Chondrocyte (in vitro differentiated cells): Measurements from ENCODE around the gene TEX12. TPM values are rescaled to one million over a fixed set of nuclear protein-coding genes. Genes with fewer than 3 reads are reported as not detected.

Source experiments
- DNase-seq: peaks from one replicate; pipeline ENCODE4 v3.0.0; 2021; ENCODE audit warnings: mixed read lengths, low spot score
- H3K27ac Mint-ChIP-seq: one replicate; pipeline ENCODE4 v1.8.0; 2021; ENCODE audit warnings: mild to moderate bottlenecking, moderate library complexity, mixed read lengths; ENCODE audit not compliant: unreplicated experiment
- H3K27me3 Mint-ChIP-seq: 2 replicates; pipeline ENCODE4 v1.8.0; 2021; ENCODE audit warnings: low read depth, mixed read lengths
- H3K36me3 Mint-ChIP-seq: 2 replicates; pipeline ENCODE4 v1.8.0; 2021; ENCODE audit warnings: low read depth, mixed read lengths
- H3K4me1 Mint-ChIP-seq: 2 replicates; pipeline ENCODE4 v1.8.0; 2021; ENCODE audit warnings: low read depth, mild to moderate bottlenecking, mixed read lengths
- H3K4me3 Mint-ChIP-seq: one replicate; pipeline ENCODE4 v1.8.0; 2021; ENCODE audit warnings: mild to moderate bottlenecking, moderate library complexity, mixed read lengths; ENCODE audit not compliant: unreplicated experiment
- H3K9me3 Mint-ChIP-seq: 2 replicates; pipeline ENCODE4 v1.8.0; 2021; ENCODE audit warnings: low read depth, mixed read lengths
- CTCF ChIP-seq: fragments of 200-600 bp; sonication (generic); IDR thresholded peaks from 2 replicates; pipeline ENCODE4 v1.5.0; 2021; ENCODE audit warnings: antibody characterized with exemption, mild to moderate bottlenecking, moderate library complexity
- total RNA-seq: library from RNA; stranded (reverse); gene quantifications from 3 replicates; pipeline ENCODE4 v1.2.1, GENCODE V29; 2021

Gene TEX12
- total RNA-seq, 1 donor from 2014 or later, result not detected

DNA sequence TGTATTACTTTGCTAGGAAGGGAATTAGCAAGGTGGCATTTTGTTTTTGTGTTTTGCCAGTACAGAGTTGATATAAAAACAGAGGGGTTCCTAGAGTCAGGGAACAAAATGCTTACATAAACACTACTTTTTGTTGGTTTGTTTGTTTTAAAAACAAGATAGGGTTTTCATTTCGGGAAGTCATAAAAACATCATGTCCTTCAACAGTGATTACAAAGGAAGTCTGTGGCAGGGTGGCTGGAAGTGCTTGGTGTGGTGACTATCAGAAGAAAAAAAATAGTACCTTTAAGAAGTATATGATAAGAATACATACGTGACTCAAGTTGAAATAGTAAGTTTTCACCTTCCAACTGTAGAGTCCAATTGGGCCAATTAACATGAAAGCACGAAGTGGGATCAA is 2.1 kb upstream of the TEX12 start:
- peaks cover 36% of the 10 kb centered on the region for H3K4me1 Mint-ChIP-seq
- H3K27ac Mint-ChIP-seq, result no peak overlapping the region
- H3K4me3 Mint-ChIP-seq, result no peak overlapping the region
- no peaks in the 10 kb centered on the region for H3K27me3 Mint-ChIP-seq
- no peaks in the 10 kb centered on the region for H3K9me3 Mint-ChIP-seq
- DNase-seq, result no peak
- no peak for TF ChIP-seq CTCF
- no peaks in the 10 kb centered on the region for H3K36me3 Mint-ChIP-seq

GRCh38 chr11:112166562-112166961 is 610 bp upstream of the TEX12 start:
- TF ChIP-seq CTCF, result no peak
- H3K27me3 Mint-ChIP-seq, result no peaks in the 10 kb centered on the region
- no peak for DNase-seq
- H3K4me1 Mint-ChIP-seq, result peaks cover 30% of the 10 kb centered on the region
- no peak overlapping the region for H3K4me3 Mint-ChIP-seq
- no peaks in the 10 kb centered on the region for H3K36me3 Mint-ChIP-seq
- no peak overlapping the region for H3K27ac Mint-ChIP-seq
- H3K9me3 Mint-ChIP-seq, result no peaks in the 10 kb centered on the region

GRCh38 chr11:112172362-112172994 is 5.3 kb downstream of the TEX12 start:
- H3K9me3 Mint-ChIP-seq, result no peaks in the 10 kb centered on the region
- H3K27ac Mint-ChIP-seq, result no peak overlapping the region
- H3K36me3 Mint-ChIP-seq, result no peaks in the 10 kb centered on the region
- peaks cover 15% of the 10 kb centered on the region for H3K4me1 Mint-ChIP-seq
- H3K27me3 Mint-ChIP-seq, result no peaks in the 10 kb centered on the region
- TF ChIP-seq CTCF, result no peak
- no peak for DNase-seq
- no peak overlapping the region for H3K4me3 Mint-ChIP-seq

DNA sequence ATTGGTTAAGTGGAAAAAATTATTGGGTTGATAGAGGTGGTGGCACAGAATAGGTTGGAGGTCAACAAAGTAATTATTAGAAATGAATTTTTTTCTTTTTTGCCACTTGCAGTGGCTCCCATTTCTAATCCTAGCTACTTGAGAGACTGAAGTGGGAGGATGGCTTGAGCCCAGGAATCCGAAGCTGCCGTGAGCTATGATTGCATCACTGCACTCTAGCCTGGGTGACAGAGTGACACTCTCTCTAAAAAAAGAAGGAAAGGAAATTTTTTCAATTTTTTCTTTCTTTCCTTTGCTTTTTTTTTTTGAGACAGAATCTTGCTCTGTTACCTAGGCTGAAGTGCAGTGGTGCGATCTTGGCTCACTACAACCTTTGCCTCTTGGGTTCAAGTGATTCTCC is 6.0 kb downstream of the TEX12 start:
- TF ChIP-seq CTCF, result no peak
- Mint-ChIP-seq H3K9me3 (no peaks in the 10 kb centered on the region), H3K36me3 (no peaks in the 10 kb centered on the region), H3K4me1 (peaks cover 15% of the 10 kb centered on the region), H3K27me3 (peaks cover 3% of the 10 kb centered on the region), H3K4me3 (no peak overlapping the region), H3K27ac (no peak overlapping the region)
- no peak for DNase-seq

DNA sequence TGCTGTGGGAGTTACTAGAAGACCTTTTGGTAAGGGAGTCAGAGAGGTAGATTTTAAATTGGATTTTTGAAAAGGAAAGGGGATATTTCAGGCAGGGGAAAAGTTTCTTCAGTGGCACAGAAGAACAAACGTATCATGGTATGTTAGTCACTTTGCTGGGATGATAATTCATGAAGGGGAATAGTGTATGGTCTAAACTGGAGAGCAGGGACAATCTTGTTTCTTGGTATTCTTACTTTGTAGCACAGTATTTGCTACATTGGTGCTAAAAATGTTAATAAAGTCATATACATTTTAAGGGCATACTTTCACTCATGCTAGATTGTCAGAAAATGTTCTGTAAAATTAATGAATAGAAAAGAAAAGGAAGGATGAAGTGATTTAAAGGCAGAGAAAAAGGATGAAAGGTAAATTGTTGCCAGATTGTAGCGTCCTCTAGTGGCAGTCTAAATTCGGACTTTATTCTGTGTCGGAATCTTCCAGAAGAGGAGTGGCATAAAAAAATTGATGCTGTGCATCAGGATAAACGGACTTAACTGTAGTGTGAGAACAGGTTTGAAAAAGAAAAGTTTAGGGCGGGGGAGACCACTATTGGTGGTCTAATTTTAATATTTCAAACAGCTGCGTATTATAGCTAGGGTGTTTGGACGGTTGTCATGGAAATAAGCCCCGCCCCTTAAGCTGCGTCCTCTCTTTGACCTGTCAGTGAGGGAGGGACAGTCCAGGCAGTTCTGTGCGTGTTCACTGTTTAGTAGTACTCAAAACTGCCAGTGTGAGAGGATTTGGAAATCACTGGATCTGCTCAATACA is 7.8 kb downstream of the TEX12 start, which contains the start of gene BCO2:
Gene BCO2, plus strand, starts transcription at position 724 of the 810 bp plus-strand sequence. CDS start 90 bp downstream, outside the sequence.
- DNase-seq, result no peak
- H3K4me1 Mint-ChIP-seq, result peaks cover 15% of the 10 kb centered on the region
- H3K4me3 Mint-ChIP-seq, result peak within 1 kb of the TSS; percentile 72
- TF ChIP-seq CTCF, result peak; percentile 100
- peaks cover 4% of the 10 kb centered on the region for H3K36me3 Mint-ChIP-seq
- H3K27me3 Mint-ChIP-seq, result peaks cover 14% of the 10 kb centered on the region
- H3K9me3 Mint-ChIP-seq, result no peaks in the 10 kb centered on the region
- peak within 1 kb of the TSS; percentile 84 for H3K27ac Mint-ChIP-seq
